GM23338 (cell line): ENCODE data around the gene CORO7. TPM values are rescaled to one million over a fixed set of nuclear protein-coding genes. Genes with fewer than 3 reads are reported as not detected.

ENCODE experiments used
- ATAC-seq: fragments of 200-7000 bp; cut with Tn5 transposase; 3 replicates; pipeline ENCODE4 v1.9.1; 2020
- DNase-seq: peaks from one replicate; pipeline ENCODE4 v3.0.0-alpha.2; 2015; ENCODE audit warnings: low spot score
- H2AFZ ChIP-seq: fragments of 200-600 bp; sonication (generic); 2 replicates; pipeline ENCODE4 v1.8.0; 2016; ENCODE audit warnings: antibody characterized with exemption, mild to moderate bottlenecking, moderate library complexity
- H3F3A ChIP-seq: fragments of 200-600 bp; sonication (generic); replicated peaks from 2 replicates; pipeline ENCODE4 v1.8.0; 2017; ENCODE audit warnings: antibody characterized with exemption, mixed run types, low read depth
- H3K27ac ChIP-seq: fragments of 200-600 bp; sonication (generic); 2 replicates; pipeline ENCODE4 v1.6.1; 2016; ENCODE audit warnings: low read depth
- H3K27me3 ChIP-seq: fragments of 200-600 bp; sonication (generic); 2 replicates; pipeline ENCODE4 v1.8.0; 2016; ENCODE audit warnings: mild to moderate bottlenecking, mixed run types, moderate library complexity; ENCODE audit not compliant: insufficient read depth
- H3K36me3 ChIP-seq: fragments of 200-600 bp; sonication (generic); 2 replicates; pipeline ENCODE4 v1.8.0; 2016; ENCODE audit warnings: mild to moderate bottlenecking; ENCODE audit not compliant: insufficient read depth
- H3K4me1 ChIP-seq: fragments of 200-600 bp; sonication (generic); 2 replicates; pipeline ENCODE4 v1.8.0; 2016; ENCODE audit warnings: mild to moderate bottlenecking, moderate library complexity; ENCODE audit not compliant: insufficient read depth
- H3K4me2 ChIP-seq: fragments of 200-600 bp; sonication (generic); 2 replicates; pipeline ENCODE4 v1.7.1; 2017; ENCODE audit warnings: mixed run types
- H3K4me3 ChIP-seq: fragments of 200-600 bp; sonication (generic); 2 replicates; pipeline ENCODE4 v1.6.1; 2016; ENCODE audit warnings: mixed run types
- H3K79me2 ChIP-seq: fragments of 200-600 bp; sonication (generic); replicated peaks from 2 replicates; pipeline ENCODE4 v1.8.0; 2017; ENCODE audit warnings: mild to moderate bottlenecking; ENCODE audit not compliant: insufficient read depth
- H3K9me2 ChIP-seq: fragments of 200-600 bp; sonication (generic); 2 replicates; pipeline ENCODE4 v1.8.0; 2017; ENCODE audit not compliant: insufficient read depth
- H4K20me1 ChIP-seq: fragments of 200-600 bp; sonication (generic); replicated peaks from 2 replicates; pipeline ENCODE4 v1.8.0; 2017; ENCODE audit warnings: mild to moderate bottlenecking; ENCODE audit not compliant: insufficient read depth
- H3K27ac Mint-ChIP-seq: 2 replicates; pipeline ENCODE4 v1.8.0; 2020; ENCODE audit warnings: inconsistent platforms, mild to moderate bottlenecking, moderate library complexity, mixed read lengths
- H3K27me3 Mint-ChIP-seq: 3 replicates; pipeline ENCODE4 v1.8.0; 2022; ENCODE audit warnings: low read depth, mild to moderate bottlenecking, moderate library complexity, mixed read lengths, inconsistent platforms; ENCODE audit not compliant: insufficient read depth, poor library complexity
- H3K36me3 Mint-ChIP-seq: 3 replicates; pipeline ENCODE4 v1.8.0; 2021; ENCODE audit warnings: low read depth, mild to moderate bottlenecking, inconsistent platforms, moderate library complexity, mixed read lengths
- H3K4me1 Mint-ChIP-seq: 3 replicates; pipeline ENCODE4 v1.8.0; 2020; ENCODE audit warnings: mild to moderate bottlenecking, inconsistent platforms, mixed read lengths
- H3K4me3 Mint-ChIP-seq: 3 replicates; pipeline ENCODE4 v1.8.0; 2021; ENCODE audit warnings: moderate library complexity, mild to moderate bottlenecking, inconsistent platforms, mixed read lengths
- H3K9me3 Mint-ChIP-seq: 3 replicates; pipeline ENCODE4 v1.8.0; 2020; ENCODE audit warnings: moderate library complexity, mild to moderate bottlenecking, inconsistent platforms, mixed read lengths
- CREB1 ChIP-seq: fragments of 250-450 bp; sonication (Bioruptor Pico); IDR thresholded peaks from 2 replicates; pipeline ENCODE4 v1.5.0; 2020; ENCODE audit warnings: low read depth, mild to moderate bottlenecking, moderate library complexity
- EZH2 ChIP-seq: fragments of 200-600 bp; sonication (generic); IDR thresholded peaks from one replicate; pipeline ENCODE4 v1.8.0; 2017; ENCODE audit warnings: antibody characterized with exemption, mild to moderate bottlenecking, low read depth; ENCODE audit not compliant: unreplicated experiment
- EZH2phosphoT487 ChIP-seq: fragments of 200-600 bp; sonication (generic); IDR thresholded peaks from one replicate; pipeline ENCODE4 v1.8.1; 2018; ENCODE audit warnings: antibody characterized with exemption; ENCODE audit not compliant: unreplicated experiment
- JUNB ChIP-seq: IDR thresholded peaks from one replicate; pipeline ENCODE4 v1.6.1; 2016; ENCODE audit warnings: antibody characterized with exemption; ENCODE audit not compliant: unreplicated experiment
- NANOG ChIP-seq: IDR thresholded peaks from 2 replicates; pipeline ENCODE4 v1.6.1; 2016; ENCODE audit warnings: antibody characterized with exemption, borderline replicate concordance
- POLR2AphosphoS5 ChIP-seq: IDR thresholded peaks from 2 replicates; pipeline ENCODE4 v1.6.1; 2016; ENCODE audit warnings: antibody characterized with exemption, low read depth
- STAT1 ChIP-seq: IDR thresholded peaks from one replicate; pipeline ENCODE4 v1.6.1; 2016; ENCODE audit warnings: antibody characterized with exemption; ENCODE audit not compliant: unreplicated experiment
- ZNF114 ChIP-seq: fragments of 250-450 bp; sonication (Bioruptor Pico); IDR thresholded peaks from 2 replicates; pipeline ENCODE4 v1.5.0; 2020; ENCODE audit warnings: mild to moderate bottlenecking, moderate library complexity
- ZNF331 ChIP-seq: fragments of 250-450 bp; sonication (Bioruptor Pico); IDR thresholded peaks from 2 replicates; pipeline ENCODE4 v1.5.0; 2020; ENCODE audit warnings: low read depth, mild to moderate bottlenecking, moderate library complexity
- long read RNA-seq: library from polyadenylated mRNA; unstranded; transcript quantifications from one replicate; pipeline ENCODE4 v2.0.0, GENCODE V29; 2020; ENCODE audit not compliant: unreplicated experiment
- polyA plus RNA-seq: library from polyadenylated mRNA; unstranded; fragments of >200 nt; fragmentation: Nextera tagmentation; extraction: Ambion mirVana; gene quantifications from 2 replicates; pipeline ENCODE4 v1.2.1, GENCODE V29; 2016
- total RNA-seq: library from RNA; depleted of rRNA; stranded (reverse); fragments of >200 nt; shearing (Covaris generic); gene quantifications from 2 replicates; pipeline ENCODE4 v1.2.3, GENCODE V29; 2014; rRNA removed
- TF ChIP-seq, protein P1 (sequence below), 2 experiments: fragments of 200-600 bp in 1 of 2; sonication (generic) in 1 of 2; conservative IDR thresholded peaks; 2 replicates each; pipeline versions ENCODE4 v1.5.1 to v1.6.1; 2016 to 2017; ENCODE audit warnings: antibody characterized with exemption in 2 of 2, low read depth in 2 of 2, mild to moderate bottlenecking in 2 of 2, moderate library complexity in 1 of 2
- TF ChIP-seq, protein P2 (sequence below): IDR thresholded peaks from one replicate; pipeline ENCODE4 v1.6.1; 2018; ENCODE audit warnings: antibody characterized with exemption; ENCODE audit not compliant: unreplicated experiment
- TF ChIP-seq, protein P3 (sequence below): fragments of 250-450 bp; sonication (Bioruptor Pico); IDR thresholded peaks from 2 replicates; pipeline ENCODE4 v1.5.0; 2020; ENCODE audit warnings: mild to moderate bottlenecking, moderate library complexity
- TF ChIP-seq, protein P4 (sequence below): IDR thresholded peaks from 2 replicates; pipeline ENCODE4 v1.6.1; 2016; ENCODE audit warnings: antibody characterized with exemption

CORO7 gene
- total RNA-seq: 40.5 and 46.4 TPM in 2 replicates
- 14.2 and 19.1 TPM in 2 replicates for polyA plus RNA-seq
- long read RNA-seq, partial matches to known transcripts: 6 of 13 reads
- long read RNA-seq, other reads (novel, unspliced or antisense): 5 of 13 reads

GRCh38 chr16:4416200-4417032 lies at the start of gene CORO7:
TSS of gene CORO7 (minus strand) at chr16:4416596. CDS start at chr16:4416518, 78 bp downstream.
- Mint-ChIP-seq H3K36me3 (no peaks in the 10 kb centered on the region; the same call in 2 of the 3 replicates), H3K27ac (no peak within 1 kb of the TSS), H3K27me3 (peaks cover 12% of the 10 kb centered on the region), H3K9me3 (no peaks in the 10 kb centered on the region), H3K4me1 (peaks cover 8% of the 10 kb centered on the region), H3K4me3 (peak within 1 kb of the TSS; percentile 82)
- Histone ChIP-seq H3K4me1 (peaks cover 5% of the 10 kb centered on the region; the same call in 1 of the 2 replicates), H3K79me2 (peaks cover 10% of the 10 kb centered on the region), H3K4me3 (peak within 1 kb of the TSS; percentile 84), H3K27me3 (no peaks in the 10 kb centered on the region), H3K27ac (no peak within 1 kb of the TSS), H3F3A (peaks cover 10% of the 10 kb centered on the region), H2AFZ (peak within 1 kb of the TSS; percentile 99), H3K36me3 (no peaks in the 10 kb centered on the region; the same call in 1 of the 2 replicates), H3K9me2 (no peaks in the 10 kb centered on the region), H3K4me2 (peak within 1 kb of the TSS; percentile 88), H4K20me1 (peaks cover 6% of the 10 kb centered on the region)
- peak; percentile 93 for DNase-seq
- peak; percentile 92 for ATAC-seq
- TF ChIP-seq, protein P1, sequence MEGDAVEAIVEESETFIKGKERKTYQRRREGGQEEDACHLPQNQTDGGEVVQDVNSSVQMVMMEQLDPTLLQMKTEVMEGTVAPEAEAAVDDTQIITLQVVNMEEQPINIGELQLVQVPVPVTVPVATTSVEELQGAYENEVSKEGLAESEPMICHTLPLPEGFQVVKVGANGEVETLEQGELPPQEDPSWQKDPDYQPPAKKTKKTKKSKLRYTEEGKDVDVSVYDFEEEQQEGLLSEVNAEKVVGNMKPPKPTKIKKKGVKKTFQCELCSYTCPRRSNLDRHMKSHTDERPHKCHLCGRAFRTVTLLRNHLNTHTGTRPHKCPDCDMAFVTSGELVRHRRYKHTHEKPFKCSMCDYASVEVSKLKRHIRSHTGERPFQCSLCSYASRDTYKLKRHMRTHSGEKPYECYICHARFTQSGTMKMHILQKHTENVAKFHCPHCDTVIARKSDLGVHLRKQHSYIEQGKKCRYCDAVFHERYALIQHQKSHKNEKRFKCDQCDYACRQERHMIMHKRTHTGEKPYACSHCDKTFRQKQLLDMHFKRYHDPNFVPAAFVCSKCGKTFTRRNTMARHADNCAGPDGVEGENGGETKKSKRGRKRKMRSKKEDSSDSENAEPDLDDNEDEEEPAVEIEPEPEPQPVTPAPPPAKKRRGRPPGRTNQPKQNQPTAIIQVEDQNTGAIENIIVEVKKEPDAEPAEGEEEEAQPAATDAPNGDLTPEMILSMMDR (conservative IDR thresholded peaks at IDR 0.05; ENCODE audit: low read depth in 2 of 2): no peak
- TF ChIP-seq JUNB (no peak), EZH2phosphoT487 (no peak), NANOG (no peak), POLR2AphosphoS5 (no peak; the same call in 1 of the 2 replicates), CREB1 (no peak), STAT1 (no peak), ZNF114 (CRISPR knock-in tag) (no peak), ZNF331 (no peak), EZH2 (no peak)
- TF ChIP-seq, protein P2, sequence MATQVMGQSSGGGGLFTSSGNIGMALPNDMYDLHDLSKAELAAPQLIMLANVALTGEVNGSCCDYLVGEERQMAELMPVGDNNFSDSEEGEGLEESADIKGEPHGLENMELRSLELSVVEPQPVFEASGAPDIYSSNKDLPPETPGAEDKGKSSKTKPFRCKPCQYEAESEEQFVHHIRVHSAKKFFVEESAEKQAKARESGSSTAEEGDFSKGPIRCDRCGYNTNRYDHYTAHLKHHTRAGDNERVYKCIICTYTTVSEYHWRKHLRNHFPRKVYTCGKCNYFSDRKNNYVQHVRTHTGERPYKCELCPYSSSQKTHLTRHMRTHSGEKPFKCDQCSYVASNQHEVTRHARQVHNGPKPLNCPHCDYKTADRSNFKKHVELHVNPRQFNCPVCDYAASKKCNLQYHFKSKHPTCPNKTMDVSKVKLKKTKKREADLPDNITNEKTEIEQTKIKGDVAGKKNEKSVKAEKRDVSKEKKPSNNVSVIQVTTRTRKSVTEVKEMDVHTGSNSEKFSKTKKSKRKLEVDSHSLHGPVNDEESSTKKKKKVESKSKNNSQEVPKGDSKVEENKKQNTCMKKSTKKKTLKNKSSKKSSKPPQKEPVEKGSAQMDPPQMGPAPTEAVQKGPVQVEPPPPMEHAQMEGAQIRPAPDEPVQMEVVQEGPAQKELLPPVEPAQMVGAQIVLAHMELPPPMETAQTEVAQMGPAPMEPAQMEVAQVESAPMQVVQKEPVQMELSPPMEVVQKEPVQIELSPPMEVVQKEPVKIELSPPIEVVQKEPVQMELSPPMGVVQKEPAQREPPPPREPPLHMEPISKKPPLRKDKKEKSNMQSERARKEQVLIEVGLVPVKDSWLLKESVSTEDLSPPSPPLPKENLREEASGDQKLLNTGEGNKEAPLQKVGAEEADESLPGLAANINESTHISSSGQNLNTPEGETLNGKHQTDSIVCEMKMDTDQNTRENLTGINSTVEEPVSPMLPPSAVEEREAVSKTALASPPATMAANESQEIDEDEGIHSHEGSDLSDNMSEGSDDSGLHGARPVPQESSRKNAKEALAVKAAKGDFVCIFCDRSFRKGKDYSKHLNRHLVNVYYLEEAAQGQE: no peak
- TF ChIP-seq, protein P3, sequence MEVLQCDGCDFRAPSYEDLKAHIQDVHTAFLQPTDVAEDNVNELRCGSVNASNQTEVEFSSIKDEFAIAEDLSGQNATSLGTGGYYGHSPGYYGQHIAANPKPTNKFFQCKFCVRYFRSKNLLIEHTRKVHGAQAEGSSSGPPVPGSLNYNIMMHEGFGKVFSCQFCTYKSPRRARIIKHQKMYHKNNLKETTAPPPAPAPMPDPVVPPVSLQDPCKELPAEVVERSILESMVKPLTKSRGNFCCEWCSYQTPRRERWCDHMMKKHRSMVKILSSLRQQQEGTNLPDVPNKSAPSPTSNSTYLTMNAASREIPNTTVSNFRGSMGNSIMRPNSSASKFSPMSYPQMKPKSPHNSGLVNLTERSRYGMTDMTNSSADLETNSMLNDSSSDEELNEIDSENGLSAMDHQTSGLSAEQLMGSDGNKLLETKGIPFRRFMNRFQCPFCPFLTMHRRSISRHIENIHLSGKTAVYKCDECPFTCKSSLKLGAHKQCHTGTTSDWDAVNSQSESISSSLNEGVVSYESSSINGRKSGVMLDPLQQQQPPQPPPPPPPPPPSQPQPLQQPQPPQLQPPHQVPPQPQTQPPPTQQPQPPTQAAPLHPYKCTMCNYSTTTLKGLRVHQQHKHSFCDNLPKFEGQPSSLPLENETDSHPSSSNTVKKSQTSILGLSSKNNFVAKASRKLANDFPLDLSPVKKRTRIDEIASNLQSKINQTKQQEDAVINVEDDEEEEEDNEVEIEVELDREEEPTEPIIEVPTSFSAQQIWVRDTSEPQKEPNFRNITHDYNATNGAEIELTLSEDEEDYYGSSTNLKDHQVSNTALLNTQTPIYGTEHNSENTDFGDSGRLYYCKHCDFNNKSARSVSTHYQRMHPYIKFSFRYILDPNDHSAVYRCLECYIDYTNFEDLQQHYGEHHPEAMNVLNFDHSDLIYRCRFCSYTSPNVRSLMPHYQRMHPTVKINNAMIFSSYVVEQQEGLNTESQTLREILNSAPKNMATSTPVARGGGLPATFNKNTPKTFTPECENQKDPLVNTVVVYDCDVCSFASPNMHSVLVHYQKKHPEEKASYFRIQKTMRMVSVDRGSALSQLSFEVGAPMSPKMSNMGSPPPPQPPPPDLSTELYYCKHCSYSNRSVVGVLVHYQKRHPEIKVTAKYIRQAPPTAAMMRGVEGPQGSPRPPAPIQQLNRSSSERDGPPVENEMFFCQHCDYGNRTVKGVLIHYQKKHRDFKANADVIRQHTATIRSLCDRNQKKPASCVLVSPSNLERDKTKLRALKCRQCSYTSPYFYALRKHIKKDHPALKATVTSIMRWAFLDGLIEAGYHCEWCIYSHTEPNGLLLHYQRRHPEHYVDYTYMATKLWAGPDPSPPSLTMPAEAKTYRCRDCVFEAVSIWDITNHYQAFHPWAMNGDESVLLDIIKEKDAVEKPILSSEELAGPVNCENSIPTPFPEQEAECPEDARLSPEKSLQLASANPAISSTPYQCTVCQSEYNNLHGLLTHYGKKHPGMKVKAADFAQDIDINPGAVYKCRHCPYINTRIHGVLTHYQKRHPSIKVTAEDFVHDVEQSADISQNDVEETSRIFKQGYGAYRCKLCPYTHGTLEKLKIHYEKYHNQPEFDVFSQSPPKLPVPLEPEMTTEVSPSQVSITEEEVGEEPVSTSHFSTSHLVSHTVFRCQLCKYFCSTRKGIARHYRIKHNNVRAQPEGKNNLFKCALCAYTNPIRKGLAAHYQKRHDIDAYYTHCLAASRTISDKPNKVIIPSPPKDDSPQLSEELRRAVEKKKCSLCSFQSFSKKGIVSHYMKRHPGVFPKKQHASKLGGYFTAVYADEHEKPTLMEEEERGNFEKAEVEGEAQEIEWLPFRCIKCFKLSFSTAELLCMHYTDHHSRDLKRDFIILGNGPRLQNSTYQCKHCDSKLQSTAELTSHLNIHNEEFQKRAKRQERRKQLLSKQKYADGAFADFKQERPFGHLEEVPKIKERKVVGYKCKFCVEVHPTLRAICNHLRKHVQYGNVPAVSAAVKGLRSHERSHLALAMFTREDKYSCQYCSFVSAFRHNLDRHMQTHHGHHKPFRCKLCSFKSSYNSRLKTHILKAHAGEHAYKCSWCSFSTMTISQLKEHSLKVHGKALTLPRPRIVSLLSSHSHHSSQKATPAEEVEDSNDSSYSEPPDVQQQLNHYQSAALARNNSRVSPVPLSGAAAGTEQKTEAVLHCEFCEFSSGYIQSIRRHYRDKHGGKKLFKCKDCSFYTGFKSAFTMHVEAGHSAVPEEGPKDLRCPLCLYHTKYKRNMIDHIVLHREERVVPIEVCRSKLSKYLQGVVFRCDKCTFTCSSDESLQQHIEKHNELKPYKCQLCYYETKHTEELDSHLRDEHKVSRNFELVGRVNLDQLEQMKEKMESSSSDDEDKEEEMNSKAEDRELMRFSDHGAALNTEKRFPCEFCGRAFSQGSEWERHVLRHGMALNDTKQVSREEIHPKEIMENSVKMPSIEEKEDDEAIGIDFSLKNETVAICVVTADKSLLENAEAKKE: no peak
- TF ChIP-seq, protein P4, sequence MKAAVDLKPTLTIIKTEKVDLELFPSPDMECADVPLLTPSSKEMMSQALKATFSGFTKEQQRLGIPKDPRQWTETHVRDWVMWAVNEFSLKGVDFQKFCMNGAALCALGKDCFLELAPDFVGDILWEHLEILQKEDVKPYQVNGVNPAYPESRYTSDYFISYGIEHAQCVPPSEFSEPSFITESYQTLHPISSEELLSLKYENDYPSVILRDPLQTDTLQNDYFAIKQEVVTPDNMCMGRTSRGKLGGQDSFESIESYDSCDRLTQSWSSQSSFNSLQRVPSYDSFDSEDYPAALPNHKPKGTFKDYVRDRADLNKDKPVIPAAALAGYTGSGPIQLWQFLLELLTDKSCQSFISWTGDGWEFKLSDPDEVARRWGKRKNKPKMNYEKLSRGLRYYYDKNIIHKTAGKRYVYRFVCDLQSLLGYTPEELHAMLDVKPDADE: no peak
